Activated CD4-positive, alpha-beta T cell treated with anti-CD3 and anti-CD28 coated beads for 1 hour (primary cell): ENCODE results near the gene GAD1.

Experiments used
- DNase-seq: peaks from one replicate; pipeline ENCODE4 v3.0.0-alpha.2; 2020

Gene GAD1

DNA sequence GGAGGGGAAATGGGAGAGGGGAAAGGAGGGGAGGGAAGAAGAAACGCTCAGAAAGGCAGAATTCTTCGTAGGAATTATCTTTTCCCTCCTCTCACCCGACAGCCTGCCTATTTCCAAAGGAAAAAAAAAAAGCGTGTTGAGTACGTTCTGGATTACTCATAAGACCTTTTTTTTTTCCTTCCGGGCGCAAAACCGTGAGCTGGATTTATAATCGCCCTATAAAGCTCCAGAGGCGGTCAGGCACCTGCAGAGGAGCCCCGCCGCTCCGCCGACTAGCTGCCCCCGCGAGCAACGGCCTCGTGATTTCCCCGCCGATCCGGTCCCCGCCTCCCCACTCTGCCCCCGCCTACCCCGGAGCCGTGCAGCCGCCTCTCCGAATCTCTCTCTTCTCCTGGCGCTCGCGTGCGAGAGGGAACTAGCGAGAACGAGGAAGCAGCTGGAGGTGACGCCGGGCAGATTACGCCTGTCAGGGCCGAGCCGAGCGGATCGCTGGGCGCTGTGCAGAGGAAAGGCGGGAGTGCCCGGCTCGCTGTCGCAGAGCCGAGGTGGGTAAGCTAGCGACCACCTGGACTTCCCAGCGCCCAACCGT lies at the start of gene GAD1:
Gene GAD1, plus strand, starts transcription at position 384 of the 589 bp plus-strand sequence. CDS start 1,705 bp downstream, outside the sequence.
- DNase-seq = no peak

DNA sequence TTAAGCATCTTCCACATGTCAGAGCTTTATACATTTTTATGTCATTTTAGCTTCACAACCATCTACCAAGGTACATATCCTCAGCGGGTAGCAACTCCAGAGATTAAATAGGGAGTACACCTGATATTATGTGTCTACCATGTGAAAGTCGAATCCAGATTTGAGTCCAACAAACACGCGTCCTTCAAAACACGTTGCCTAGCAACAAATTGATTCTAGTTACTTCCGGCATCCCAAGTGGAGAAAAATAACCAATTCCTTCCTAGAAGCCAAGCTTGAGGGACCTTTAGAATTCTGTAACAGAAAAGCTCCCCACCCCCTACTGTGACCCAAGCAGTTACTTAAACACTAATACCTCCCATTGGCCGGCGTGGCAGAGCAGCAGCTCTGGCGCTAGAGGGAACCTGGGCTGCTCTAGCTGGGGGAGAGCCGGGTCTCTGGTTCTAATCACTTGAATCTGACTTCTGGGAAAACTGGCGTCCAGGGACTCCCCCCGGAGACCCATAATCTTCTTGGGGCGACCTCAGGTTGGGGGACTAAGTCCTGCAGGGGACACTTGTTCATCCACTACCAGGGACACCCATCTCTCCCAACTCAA lies 46.6 kb upstream of the GAD1 start, which contains the start of gene ERICH2:
Gene ERICH2, plus strand, starts transcription at position 371 of the 598 bp plus-strand sequence. CDS start 304 bp downstream, outside the sequence.
- no peak for DNase-seq

DNA sequence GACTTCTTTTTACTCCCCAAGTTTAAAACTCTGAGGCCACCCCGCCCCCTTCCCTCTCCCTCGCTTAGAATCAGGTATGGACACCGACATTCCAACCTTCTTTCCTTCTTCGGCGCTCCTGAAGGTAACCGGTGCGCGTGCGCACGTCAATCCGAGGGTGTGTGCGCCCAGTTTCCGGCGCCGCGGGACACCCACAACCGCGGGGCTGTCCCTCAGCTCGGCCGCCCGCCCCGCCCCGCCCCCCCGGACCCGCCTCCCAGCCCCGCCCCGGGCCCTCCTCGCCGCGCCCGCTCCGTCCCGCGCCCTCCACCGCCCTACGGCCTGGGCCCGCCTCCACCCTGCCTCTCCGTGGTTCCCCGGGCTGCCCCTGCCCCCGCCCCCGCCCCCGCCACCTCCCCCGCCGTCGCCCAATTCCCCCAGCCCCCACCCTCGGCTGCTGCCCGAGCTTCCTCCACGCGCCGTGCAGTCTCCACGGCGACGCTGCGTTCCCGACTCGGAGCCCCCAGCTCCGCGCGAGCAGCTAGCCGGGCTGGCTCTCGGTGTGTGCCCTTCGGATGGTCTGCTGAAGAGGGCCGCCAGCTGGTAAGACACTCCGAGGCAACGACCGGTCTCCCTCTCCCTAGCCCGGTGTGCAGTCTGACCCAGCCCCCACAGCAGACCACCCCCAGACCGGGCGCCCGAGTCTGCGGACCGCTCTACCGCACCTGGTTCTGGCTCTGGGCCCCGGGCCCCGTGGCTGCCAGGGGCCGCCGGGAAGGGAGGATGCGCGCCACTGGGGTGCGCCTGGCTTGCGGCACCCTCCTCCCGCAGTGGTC lies 45.9 kb upstream of the GAD1 start:
- peak; percentile 42 for DNase-seq

DNA sequence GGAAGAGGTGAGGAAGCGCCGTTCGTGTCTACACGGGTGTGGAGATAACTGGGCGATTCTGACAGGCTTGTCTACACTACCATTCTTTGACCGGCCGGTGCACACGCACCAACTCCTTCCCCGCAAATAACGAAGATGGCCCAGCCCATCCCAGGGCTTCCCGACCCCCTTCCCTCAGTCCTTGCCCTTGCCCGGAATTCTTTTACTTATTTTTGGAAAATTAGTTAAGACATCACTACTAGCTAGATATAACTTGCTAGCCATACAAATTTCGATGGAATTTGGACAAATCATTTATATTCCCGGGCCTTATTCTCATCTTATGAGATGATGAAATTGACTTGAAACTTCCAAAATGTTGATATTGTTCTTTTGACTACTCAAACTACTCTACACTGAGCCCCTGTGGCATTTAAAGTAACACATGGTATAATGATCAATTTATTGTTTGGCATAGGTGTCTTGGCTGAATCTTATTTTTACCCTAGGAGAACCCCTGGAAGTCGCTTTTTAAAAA lies 45.2 kb upstream of the GAD1 start:
- DNase-seq = no peak

DNA sequence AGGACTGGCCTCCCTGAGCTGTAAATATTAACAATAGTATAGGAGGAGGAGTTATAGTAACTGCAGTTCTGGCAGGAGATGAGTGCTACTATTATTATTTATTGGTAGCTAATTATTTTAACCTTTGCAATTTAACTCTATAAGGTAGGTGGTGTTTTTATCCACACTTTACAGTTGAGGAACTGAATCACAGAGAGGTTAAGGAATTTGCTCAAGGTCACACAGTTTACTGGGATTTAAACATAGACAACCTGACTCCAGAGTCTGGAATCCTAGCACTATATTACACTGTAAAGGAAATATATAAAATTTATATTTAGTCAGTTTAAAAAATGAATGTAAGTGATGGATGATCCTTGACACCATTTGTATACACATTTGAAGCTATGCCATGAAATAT lies 44.4 kb upstream of the GAD1 start:
- no peak for DNase-seq

DNA sequence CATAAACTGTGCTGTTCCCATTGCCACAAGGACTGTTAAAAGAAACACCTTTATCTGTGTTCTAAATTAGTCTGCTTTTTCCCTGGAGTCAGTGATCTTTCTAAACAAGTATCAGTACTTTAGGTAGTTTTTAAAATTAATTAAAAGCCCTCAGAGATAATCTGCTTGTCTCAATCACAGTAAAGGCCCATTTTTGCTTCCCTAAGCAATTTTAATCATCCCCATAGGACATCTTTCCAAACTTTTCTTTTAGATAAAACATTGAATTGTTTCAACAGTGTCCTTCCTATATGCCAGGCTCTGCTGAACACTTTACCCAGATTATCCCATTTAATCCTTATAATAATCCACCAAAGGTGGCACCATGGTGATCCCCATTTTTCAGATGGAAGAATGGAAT lies 42.6 kb upstream of the GAD1 start:
- DNase-seq = no peak

DNA sequence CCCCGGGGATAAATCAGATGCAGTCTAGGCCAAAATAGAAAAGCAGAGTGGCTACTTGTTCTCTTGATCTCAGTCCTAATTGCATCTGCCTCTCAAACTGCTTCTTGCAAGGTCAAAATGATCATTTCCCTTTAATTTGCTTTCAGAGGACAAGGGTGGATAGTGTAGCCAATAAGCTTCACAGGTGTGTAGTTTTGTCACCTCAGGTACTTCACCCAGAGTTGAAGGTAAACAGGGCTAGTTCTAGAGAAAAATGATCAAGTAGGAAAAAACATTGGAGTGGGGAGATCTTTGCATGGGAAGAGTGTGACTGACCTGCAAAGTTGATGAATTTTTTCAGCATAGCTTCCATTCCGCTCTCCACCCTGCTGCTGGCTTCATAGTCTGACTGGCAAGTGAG lies 37.8 kb upstream of the GAD1 start:
- DNase-seq = no peak

DNA sequence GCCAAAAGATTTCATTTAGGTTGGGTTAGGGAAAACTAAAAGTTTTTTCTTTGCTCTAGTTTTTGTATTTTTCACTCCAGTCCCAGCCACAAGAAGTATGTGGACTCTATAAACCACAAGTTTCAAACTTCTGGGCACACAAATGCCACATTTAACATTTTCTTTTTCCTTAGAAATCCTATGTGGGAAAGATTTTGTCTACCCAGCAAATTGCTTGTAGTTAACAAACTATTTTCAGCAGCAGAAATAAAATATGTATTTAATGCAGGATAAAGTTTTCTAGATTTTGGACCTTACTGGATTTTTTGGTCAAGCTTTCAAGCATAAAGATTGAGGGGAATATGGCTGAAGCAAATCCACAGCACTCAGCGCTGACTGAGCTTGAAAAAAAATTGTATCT lies 37.4 kb upstream of the GAD1 start:
- no peak for DNase-seq

DNA sequence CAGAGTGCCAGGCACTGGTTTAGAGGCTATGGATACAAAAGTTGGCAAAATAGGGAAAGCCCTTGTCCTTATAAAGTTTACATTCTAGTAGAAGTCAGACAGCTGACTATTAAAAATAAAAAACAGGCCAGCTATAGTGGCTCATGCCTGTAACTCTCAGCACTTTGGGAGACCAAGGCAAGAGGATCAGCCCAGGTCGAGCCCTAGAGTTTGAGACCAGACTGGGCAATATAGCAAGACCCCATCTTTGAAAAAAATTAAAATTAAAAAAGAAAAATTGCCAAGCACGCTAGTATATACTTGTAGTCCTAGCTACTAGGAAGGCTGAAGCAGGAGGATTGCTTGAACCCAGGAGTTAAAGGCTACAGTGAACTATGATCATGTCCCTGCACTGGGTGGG lies 34.0 kb upstream of the GAD1 start:
- DNase-seq = no peak

DNA sequence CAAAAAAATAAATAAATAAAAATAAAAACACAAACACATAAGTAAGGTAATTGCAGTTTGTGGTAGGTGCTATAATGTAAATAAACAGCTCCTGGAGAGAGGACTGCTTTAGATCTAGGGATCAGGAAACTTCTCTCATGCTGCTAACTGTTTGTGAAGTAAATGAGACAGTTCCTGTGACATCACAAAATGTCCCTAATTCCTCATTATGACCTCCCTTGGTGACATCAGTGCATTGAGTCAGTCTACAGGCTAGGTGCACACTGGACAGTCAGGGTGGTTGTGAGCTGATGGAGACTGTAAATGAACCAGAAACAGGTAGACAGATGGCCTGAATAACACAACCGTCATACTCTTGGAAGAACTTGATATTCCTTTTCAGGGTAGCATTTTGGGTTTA lies 33.1 kb upstream of the GAD1 start:
- DNase-seq = no peak

DNA sequence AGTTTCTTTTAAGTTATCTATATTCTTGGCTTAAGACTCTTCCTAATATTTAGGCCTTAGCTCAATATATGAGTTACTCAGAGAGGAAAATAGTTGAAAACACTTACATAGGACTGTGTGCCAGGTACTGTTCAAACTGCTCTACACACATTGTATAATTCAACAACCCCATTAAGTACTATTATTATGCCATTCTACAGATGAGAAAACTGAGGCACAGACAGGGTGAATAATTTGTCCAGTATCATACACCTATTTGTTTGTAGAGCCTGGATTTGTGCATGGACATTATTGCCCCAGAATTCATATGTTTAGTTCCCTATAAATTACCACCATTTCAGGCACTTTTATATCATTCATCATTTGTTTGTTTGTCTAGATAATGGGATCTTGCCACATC lies 17.7 kb upstream of the GAD1 start:
- DNase-seq = no peak

DNA sequence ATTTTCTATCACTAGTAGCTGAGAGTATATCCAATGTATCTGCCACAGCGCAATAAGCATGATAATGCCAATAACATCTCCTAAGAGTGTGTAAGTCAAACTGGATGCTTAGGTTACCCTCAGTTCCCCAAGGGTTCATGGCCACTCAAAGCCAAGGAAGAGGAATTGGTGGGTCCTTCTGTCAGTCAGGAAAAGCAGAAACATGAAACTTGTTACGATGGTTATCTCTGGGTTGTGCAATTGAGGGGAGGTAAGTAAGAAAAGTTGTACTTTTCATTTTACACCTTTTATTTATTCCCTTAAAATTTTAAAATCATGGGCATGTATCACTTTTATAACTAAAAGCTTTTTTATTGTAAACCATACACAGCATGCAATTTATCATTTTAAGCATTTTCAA lies 10.1 kb upstream of the GAD1 start:
- DNase-seq = no peak

DNA sequence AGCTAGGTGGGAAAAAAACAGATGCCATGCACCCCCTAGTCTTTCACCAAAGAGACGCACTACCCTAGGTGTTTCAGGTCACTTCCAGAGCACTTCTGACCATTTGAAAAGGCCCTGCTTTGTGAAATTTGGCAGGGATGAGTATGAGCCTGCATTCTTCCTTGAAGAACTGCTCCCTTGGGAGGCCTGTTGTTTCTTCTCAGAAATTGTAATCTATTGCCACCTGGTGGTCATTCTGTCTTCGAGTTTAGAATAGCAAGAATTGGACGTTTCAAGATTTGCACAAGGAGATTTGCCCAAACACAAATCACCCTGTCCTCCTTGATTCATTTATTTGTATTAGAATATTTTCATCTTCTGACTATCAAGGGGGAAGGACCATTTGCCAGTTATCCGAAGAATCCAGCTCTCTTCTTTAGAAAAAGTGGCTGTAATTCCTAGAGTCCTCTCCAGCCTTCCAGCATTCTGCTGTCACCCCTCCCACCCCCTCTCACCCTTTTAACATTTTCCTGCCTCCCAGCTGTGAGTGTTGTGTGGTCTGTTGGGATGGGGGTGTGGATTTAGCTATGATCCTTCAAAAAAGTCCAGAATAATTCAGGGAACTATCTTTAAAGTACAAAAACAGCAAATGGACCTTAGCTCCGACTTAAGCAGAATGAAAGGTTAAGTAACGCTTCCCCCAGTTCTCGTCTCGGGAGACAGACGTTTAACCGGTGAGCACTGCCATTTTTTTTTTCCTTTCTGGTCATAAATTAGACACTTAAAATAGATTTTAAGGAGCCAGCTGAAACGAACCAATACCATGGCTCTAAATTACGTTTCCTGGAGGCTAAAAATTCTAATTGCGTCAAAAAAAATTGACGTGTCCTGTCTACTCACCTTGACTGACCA lies 3.7 kb upstream of the GAD1 start:
- DNase-seq = no peak

DNA sequence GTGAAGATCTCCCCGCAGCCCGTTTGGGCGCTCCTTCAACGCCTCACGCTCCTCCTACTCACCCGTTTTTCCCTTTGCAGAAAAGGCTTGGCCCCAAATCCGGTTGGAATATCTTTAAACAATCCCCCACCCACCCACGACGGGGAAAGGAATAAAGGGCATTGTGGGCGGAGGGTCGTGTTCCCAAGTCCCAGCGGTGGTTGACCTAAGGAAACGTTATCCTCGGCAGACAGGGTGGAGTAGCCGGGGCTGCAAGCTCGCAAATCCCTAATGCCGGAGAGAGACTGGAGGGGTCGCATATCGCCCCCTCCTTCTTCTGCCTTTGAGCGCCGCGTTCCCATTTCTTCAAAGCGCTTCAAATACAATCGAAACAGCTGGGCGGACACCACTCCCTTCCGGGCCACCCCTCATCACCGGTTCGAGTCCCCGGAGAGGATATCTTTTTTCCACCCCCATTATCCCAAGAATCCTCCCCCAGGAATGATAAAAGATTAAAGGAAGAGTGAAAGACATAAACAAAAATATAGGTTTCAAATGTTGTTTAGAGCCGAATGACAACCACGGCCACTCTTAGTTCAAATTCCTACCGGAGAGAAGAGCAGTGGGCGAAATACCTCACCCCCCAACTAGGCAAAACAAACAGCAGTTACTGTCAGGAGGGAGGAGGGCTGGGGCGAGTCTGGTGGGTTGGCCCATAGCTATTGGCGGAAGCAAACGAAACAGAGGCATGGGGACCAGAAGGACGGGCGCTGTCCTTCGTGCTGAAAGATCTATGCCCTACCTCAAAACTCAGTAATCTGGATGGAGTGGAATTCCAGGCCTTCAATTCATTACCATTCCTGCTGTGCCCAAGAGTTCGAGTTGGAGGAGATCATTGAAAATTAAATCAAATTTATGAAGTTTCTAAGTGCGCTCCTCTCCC lies 2.8 kb upstream of the GAD1 start:
- no peak for DNase-seq

DNA sequence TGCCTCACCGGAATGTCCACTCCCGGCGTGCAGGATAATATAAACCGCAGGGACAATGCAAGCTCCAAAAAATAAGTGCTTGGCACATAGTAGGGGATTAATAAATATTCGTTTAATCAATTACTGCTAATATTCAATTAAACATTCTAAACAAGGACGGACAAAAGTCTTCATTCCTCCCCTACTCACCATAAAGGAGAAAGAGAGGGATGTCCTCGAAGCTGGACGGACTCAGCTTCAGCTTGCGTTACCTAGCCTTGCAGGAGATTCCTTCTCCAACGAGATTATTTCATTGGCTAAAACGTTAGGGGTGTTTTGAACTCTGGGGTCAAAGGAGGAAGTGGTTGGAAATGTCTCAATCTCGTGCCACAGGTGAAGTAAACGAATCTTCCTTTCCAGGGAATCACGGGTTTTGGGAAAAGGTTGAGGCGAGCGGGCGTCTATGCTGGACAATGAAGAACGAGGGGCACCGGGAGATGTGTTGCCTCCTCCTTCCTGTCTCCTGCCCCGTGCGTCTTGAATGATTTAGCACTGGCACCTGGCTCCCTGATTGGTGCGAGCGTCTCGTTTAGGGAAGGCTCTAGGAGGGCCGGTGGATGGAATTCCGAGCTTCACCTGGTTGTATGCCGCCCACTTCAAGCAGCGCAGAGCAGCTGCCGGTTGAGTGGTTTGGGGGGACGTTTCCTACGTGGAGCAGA lies 2.0 kb upstream of the GAD1 start:
- no peak for DNase-seq

DNA sequence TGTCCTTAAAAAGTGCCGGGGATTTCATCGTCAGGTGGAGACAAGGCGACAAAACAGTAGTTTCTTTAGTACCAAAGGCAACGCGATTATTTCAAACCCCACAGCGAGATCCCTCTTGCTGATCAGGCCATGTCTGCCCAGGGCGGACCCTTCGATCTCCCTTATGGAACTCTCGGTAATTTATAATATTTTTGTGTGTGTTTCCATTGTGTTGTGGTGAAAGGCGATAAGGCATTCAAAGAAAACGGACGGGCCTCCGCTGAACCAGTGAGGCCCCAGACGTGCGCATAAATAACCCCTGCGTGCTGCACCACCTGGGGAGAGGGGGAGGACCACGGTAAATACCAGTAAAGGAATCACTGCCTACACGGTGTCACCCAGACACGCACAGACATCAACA lies 1.4 kb upstream of the GAD1 start:
- DNase-seq = no peak

DNA sequence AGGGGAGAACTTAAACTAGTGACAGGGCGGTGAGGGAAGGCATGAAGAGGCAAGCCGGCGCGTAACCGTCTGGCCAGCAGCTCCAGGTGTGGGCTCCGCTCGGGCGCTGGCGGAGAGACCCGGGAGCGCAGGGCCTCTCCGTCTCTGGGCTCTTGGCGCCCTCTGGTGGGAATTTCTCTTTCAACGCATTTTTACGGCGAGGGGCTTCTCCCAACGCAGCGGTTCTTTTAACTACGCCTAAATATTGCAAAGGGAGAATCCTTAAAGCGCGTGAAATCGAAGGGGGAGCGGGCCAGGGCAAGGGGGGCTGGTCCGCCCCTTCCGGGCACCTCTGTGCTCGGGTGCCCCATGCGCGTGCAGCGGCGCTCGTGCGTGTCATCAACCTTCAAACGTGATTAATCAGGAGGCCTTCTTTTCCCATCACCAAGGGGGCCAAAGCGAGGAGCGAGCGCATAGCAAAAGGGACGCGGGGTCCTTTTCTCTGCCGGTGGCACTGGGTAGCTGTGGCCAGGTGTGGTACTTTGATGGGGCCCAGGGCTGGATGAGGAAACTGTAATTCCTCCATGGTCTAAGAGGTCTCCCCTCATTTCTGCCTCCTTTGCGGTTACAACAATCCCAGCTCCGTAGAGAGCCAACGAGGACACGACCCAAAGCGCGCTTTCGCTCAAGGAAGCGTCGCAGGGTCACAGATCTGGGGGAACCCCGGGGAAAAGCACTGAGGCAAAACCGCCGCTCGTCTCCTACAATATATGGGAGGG lies 762 bp upstream of the GAD1 start:
- DNase-seq = peak; percentile 43

DNA sequence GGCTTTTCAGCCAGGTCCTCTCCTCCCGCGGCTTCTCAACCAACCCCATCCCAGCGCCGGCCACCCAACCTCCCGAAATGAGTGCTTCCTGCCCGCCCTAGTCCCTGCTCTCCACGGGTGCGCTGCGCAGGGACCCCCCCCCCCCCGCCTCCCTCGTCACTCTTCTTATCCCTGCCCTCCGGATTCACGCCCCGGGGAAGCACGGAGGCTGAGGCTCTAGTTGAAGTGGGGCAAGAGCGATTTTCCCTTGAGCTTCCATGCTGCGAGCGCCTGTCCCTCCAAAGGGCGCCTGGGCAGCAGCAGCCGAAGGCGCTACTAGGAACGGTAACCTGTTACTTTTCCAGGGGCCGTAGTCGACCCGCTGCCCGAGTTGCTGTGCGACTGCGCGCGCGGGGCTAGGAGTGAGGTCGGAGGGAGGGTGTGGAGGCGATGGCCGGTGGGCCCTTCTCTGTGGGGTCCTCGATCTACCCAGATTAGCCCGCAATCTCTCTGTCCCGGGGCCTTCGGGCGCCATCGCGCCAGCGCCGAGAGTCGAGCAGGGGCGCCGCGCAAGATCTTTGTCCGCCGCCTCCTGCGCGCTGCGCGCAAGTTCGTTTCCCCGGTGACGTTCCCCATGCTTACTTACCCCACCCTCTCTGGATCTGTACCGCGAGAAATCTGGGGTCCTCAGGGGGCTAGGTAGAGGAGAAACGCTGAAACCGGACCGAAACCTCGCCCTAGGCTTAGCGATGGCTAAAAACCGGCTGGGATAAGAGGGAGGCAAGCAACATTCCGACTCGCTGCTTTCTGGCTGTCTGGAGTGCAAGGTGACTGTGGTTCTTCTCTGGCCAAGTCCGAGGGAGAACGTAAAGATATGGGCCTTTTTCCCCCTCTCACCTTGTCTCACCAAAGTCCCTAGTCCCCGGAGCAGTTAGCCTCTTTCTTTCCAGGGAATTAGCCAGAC lies 677 bp downstream of the GAD1 start:
- no peak for DNase-seq
